Spleen (tissue), 7 donors: ENCODE data around the gene PCID2.

ENCODE experiments used
- POLR2A ChIP-seq, 3 donors: fragments of 450-650 bp; IDR thresholded peaks; one replicate each; pipeline ENCODE4 v1.5.1; 2017; ENCODE audit warnings: antibody characterized with exemption in 3 of 3, mild to moderate bottlenecking in 1 of 3
- TF ChIP-seq, protein P1 (sequence below), 11 experiments: fragments of 200-600 bp in 7 of 11; fragments of 450-650 bp in 4 of 11; sonication (generic) in 4 of 11; IDR thresholded peaks in 8 of 11; conservative IDR thresholded peaks in 3 of 11; 1 replicate in 7 of 11; 2 replicates in 4 of 11; pipeline versions ENCODE4 v1.4.0 to v1.8.0; 2016 to 2021; ENCODE audit warnings: antibody characterized with exemption in 11 of 11, inconsistent platforms in 4 of 11, mild to moderate bottlenecking in 1 of 11
- donor health status: DM: no; HTN: no; CAD: no; lungs with moderate emphysema.
- donor health status: DM: no; HTN: no; CAD: no.
- donor health status: DM: no; HTN: no; CAD: no.

DNA sequence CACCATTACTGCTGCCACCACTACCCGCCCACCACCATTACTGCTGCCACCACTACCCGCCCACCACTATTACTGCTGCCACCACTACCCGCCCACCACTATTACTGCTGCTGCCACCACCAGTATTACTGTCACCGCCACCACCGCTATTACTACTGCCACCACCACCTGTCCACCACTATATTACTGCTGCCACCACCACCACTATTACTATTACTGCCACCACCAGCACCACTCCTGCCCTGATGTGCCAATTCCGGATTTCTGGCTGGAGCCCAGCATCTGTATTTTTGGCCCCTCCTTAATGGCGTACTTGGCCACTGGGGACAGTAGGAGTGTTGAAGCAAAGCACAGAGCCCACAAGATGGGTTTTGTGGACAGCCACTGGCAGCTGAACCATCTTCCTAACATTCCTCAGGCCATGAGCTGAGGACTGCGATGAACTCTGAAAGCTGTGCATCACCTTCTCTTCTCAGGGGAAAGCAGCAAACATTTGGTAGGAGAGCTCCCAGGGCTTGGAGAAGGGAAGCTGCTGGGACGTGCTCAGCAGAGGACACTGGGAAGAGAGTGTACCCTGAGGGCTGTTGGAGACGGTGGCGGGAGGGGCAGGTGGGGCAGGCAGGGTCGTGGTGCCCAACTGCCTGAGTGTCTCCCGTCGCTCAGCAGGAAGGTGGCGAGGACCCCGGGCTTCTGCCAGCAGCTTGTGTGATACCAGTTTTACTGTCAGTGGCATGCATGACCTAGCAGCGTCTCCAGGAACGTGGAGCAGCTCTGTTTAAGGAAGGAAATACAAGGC is 23.9 kb upstream of the PCID2 start:
- TF ChIP-seq, protein P1, sequence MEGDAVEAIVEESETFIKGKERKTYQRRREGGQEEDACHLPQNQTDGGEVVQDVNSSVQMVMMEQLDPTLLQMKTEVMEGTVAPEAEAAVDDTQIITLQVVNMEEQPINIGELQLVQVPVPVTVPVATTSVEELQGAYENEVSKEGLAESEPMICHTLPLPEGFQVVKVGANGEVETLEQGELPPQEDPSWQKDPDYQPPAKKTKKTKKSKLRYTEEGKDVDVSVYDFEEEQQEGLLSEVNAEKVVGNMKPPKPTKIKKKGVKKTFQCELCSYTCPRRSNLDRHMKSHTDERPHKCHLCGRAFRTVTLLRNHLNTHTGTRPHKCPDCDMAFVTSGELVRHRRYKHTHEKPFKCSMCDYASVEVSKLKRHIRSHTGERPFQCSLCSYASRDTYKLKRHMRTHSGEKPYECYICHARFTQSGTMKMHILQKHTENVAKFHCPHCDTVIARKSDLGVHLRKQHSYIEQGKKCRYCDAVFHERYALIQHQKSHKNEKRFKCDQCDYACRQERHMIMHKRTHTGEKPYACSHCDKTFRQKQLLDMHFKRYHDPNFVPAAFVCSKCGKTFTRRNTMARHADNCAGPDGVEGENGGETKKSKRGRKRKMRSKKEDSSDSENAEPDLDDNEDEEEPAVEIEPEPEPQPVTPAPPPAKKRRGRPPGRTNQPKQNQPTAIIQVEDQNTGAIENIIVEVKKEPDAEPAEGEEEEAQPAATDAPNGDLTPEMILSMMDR (IDR thresholded peaks at IDR 0.05 in 8 of 11, conservative IDR thresholded peaks at IDR 0.05 in 3 of 11) = no peak
- TF ChIP-seq POLR2A (IDR thresholded peaks at IDR 0.05) = no peak
